GM12878 (cell line): ENCODE results near the gene HCAR2. TPM values are rescaled to one million over a fixed set of nuclear protein-coding genes. Genes with fewer than 3 reads are reported as not detected.

Experiments used
- ASH2L ChIP-seq: fragments of 300-600, 200-600 bp; sonication (generic); IDR thresholded peaks from 2 replicates; pipeline ENCODE4 v1.6.1; 2017; ENCODE audit warnings: low read depth, mild to moderate bottlenecking, borderline replicate concordance
- BRCA1 ChIP-seq: IDR thresholded peaks from 2 replicates; pipeline ENCODE4 v1.6.1; 2011; ENCODE audit warnings: low read depth, low read length, improper control_type of control experiment
- CBFB ChIP-seq: IDR thresholded peaks from 2 replicates; pipeline ENCODE4 v1.6.1; 2016; ENCODE audit warnings: antibody characterized with exemption, low read depth
- CHD2 ChIP-seq: IDR thresholded peaks from 2 replicates; pipeline ENCODE4 v1.6.1; 2011; ENCODE audit warnings: low read depth, low read length, improper control_type of control experiment, borderline replicate concordance
- CREM ChIP-seq: IDR thresholded peaks from 2 replicates; pipeline ENCODE4 v1.6.1; 2014; ENCODE audit warnings: antibody characterized with exemption, low read depth
- CUX1 ChIP-seq: IDR thresholded peaks from 2 replicates; pipeline ENCODE4 v1.6.1; 2012; ENCODE audit warnings: improper control_type of control experiment, low read depth, low read length; ENCODE audit not compliant: insufficient replicate concordance
- FOXK2 ChIP-seq: fragments of 450-650 bp; IDR thresholded peaks from 2 replicates; pipeline ENCODE4 v1.6.1; 2017; ENCODE audit warnings: mild to moderate bottlenecking, moderate library complexity
- HCFC1 ChIP-seq: fragments of 150-350 bp; IDR thresholded peaks from 2 replicates; pipeline ENCODE4 v1.6.1; 2014; ENCODE audit warnings: low read length
- IKZF1 ChIP-seq: fragments of 450-650 bp; conservative IDR thresholded peaks from 2 replicates; pipeline ENCODE4 v1.6.1; 2017; ENCODE audit warnings: antibody characterized with exemption, mild to moderate bottlenecking
- IRF3 ChIP-seq: fragments of 450-650 bp; IDR thresholded peaks from 2 replicates; pipeline ENCODE4 v1.6.1; 2014; ENCODE audit warnings: mild to moderate bottlenecking
- JUND ChIP-seq: IDR thresholded peaks from 2 replicates; pipeline ENCODE4 v1.6.1; 2012; ENCODE audit warnings: low read depth, mild to moderate bottlenecking, low read length, improper control_type of control experiment, moderate library complexity
- MXI1 ChIP-seq: fragments of 150-350 bp; IDR thresholded peaks from 2 replicates; pipeline ENCODE4 v1.6.1; 2011; ENCODE audit warnings: low read depth, mild to moderate bottlenecking, inconsistent platforms, low read length, improper control_type of control experiment
- NBN ChIP-seq: fragments of 450-650 bp; IDR thresholded peaks from 2 replicates; pipeline ENCODE4 v1.6.1; 2016
- PML ChIP-seq: IDR thresholded peaks from 2 replicates; pipeline ENCODE4 v1.6.1; 2012; ENCODE audit warnings: low read length, inconsistent platforms
- POLR2AphosphoS2 ChIP-seq: IDR thresholded peaks from 2 replicates; pipeline ENCODE4 v1.6.1; 2011; ENCODE audit warnings: low read depth, mild to moderate bottlenecking, low read length, improper control_type of control experiment, moderate library complexity
- RAD51 ChIP-seq: fragments of 450-650 bp; IDR thresholded peaks from 2 replicates; pipeline ENCODE4 v1.6.1; 2016; ENCODE audit warnings: moderate library complexity, mild to moderate bottlenecking, inconsistent platforms
- RBBP5 ChIP-seq: fragments of 200-600 bp; sonication (generic); conservative IDR thresholded peaks from 2 replicates; pipeline ENCODE4 v1.6.1; 2016
- RUNX3 ChIP-seq: IDR thresholded peaks from 2 replicates; pipeline ENCODE4 v1.6.1; 2012; ENCODE audit warnings: low read length, inconsistent platforms
- SKIL ChIP-seq: fragments of 450-650 bp; IDR thresholded peaks from 2 replicates; pipeline ENCODE4 v1.6.1; 2017; ENCODE audit warnings: mild to moderate bottlenecking, low read depth, inconsistent platforms; ENCODE audit not compliant: poor library complexity, severe bottlenecking
- SMAD5 ChIP-seq: IDR thresholded peaks from 2 replicates; pipeline ENCODE4 v1.6.1; 2016; ENCODE audit warnings: antibody characterized with exemption, low read depth
- TCF12 ChIP-seq: IDR thresholded peaks from 2 replicates; pipeline ENCODE4 v1.6.1; 2011; ENCODE audit warnings: low read depth, mild to moderate bottlenecking, low read length
- USF2 ChIP-seq: IDR thresholded peaks from 2 replicates; pipeline ENCODE4 v1.6.1; 2011; ENCODE audit warnings: low read depth, low read length, improper control_type of control experiment, borderline replicate concordance
- ZNF24 ChIP-seq: fragments of 450-650 bp; IDR thresholded peaks from 2 replicates; pipeline ENCODE4 v1.6.1; 2017; ENCODE audit warnings: antibody characterized with exemption, mild to moderate bottlenecking
- polyA plus RNA-seq, 11 experiments: library from polyadenylated mRNA; depleted of rRNA in 4 of 11; unstranded in 6 of 11; stranded (reverse) in 5 of 11; fragments of >200 nt; fragmentation: Nextera tagmentation in 4 of 11; fragmentation: Illumina TruSeq in 1 of 11; extraction: Ambion mirVana in 4 of 11; extraction: Trizol in 1 of 11; gene quantifications; 1 replicate in 1 of 11; 2 replicates in 10 of 11; pipeline versions ENCODE4 v1.2.1 to v1.2.3, GENCODE V29; 2011 to 2016; ENCODE audit warnings: inconsistent platforms in 2 of 11, missing spikeins in 2 of 11, low read depth in 1 of 11
- total RNA-seq, 4 experiments: library from RNA; depleted of rRNA in 3 of 4; stranded (reverse); fragments of >200 nt in 3 of 4; fragmentation: Illumina TruSeq in 1 of 4; extraction: Trizol in 1 of 4; gene quantifications; 2 replicates each; pipeline versions ENCODE4 v1.2.1 to v1.2.3, GENCODE V29; 2013 to 2021

HCAR2 gene
- total and polyA plus RNA-seq, 10 of the 15 experiments (the other 5 are each of a cell fraction or from before 2014, with no cell fraction given), result 0.19 to 0.66 (median 0.35) TPM

GRCh38 chr12:122752464-122753318 lies 49.5 kb upstream of the HCAR2 start, which contains the start of gene DENR (continued):
- peak; percentile 65; the same call in 1 of the 2 replicates for TF ChIP-seq SMAD5
- TF ChIP-seq USF2, result peak; percentile 16
- no peak for TF ChIP-seq TCF12
- TF ChIP-seq NBN, result peak; percentile 67; the same call in 1 of the 2 replicates
- peak; percentile 16; the same call in 1 of the 2 replicates for TF ChIP-seq CREM
- TF ChIP-seq JUND, result no peak
- TF ChIP-seq SKIL, result no peak
- no peak for TF ChIP-seq RBBP5
- peak; percentile 71 for TF ChIP-seq RAD51
- peak; percentile 75 for TF ChIP-seq IKZF1
- peak; percentile 41; the same call in 1 of the 2 replicates for TF ChIP-seq IRF3
- TF ChIP-seq PML, result peak; percentile 93
- TF ChIP-seq RUNX3, result peak; percentile 33
- no peak for TF ChIP-seq CUX1
- TF ChIP-seq BRCA1, result peak; percentile 100
- peak; percentile 96 for TF ChIP-seq MXI1
- TF ChIP-seq POLR2AphosphoS2, result peak; percentile 81
- TF ChIP-seq FOXK2, result no peak
- peak; percentile 100 for TF ChIP-seq CHD2
- TF ChIP-seq ZNF24, result no peak
- peak; percentile 66 for TF ChIP-seq HCFC1
- TF ChIP-seq ASH2L, result 0 out of 2 replicates have a peak, but pooled peaks have one; percentile 76
- peak; percentile 100 for TF ChIP-seq CBFB
